NB4 (cell line): ENCODE measurements around the gene CIITA.
"Not testable (repeated sequence)": the region's sequence is repeated elsewhere in the genome, so short reads cannot be mapped to it uniquely, and the experiment has no call there.

ENCODE experiments used
- CTCF ChIP-seq: IDR thresholded peaks from one replicate; pipeline ENCODE4 v1.5.1; 2012; ENCODE audit warnings: low read depth, low read length
- MAX ChIP-seq: IDR thresholded peaks from 2 replicates; pipeline ENCODE4 v1.6.1; 2011; ENCODE audit warnings: low read depth, low read length
- MYC ChIP-seq: IDR thresholded peaks from 2 replicates; pipeline ENCODE4 v1.6.1; 2011; ENCODE audit warnings: low read depth, low read length
- POLR2A ChIP-seq: IDR thresholded peaks from 2 replicates; pipeline ENCODE4 v1.6.1; 2011; ENCODE audit warnings: mild to moderate bottlenecking; ENCODE audit not compliant: insufficient read length; ENCODE audit errors: extremely low read depth

GRCh38 chr16:10929097-10929496 lies 52.1 kb downstream of the CIITA start:
- TF ChIP-seq CTCF, POLR2A, MAX, MYC: not testable (repeated sequence)
